Thymus (tissue), 11 donors: ENCODE results near the gene EXD2. TPM values are rescaled to one million over a fixed set of nuclear protein-coding genes. Genes with fewer than 3 reads are reported as not detected.
"Not testable (repeated sequence)": the region's sequence is repeated elsewhere in the genome, so short reads cannot be mapped to it uniquely, and the experiment has no call there.

Experiments
- DNase-seq, 9 donors: peaks; one replicate each; pipeline ENCODE4 v3.0.0-alpha.2; 2013; ENCODE audit warnings: low spot score in 9 of 9, low read depth in 6 of 9, missing footprints in 1 of 9
- H3K27ac ChIP-seq, 2 donors: one replicate each; pipeline ENCODE4 v1.5.1; 2013; ENCODE audit warnings: control low read depth in 1 of 2, low read depth in 1 of 2, low read length in 1 of 2, mild to moderate bottlenecking in 1 of 2, moderate library complexity in 1 of 2
- H3K27me3 ChIP-seq, 2 donors: one replicate each; pipeline ENCODE4 v1.5.1; 2013; ENCODE audit warnings: low read length in 1 of 2; ENCODE audit not compliant: control insufficient read depth in 2 of 2, insufficient read depth in 1 of 2
- H3K36me3 ChIP-seq, 2 donors: one replicate each; pipeline ENCODE4 v1.5.1; 2013; ENCODE audit warnings: low read length in 1 of 2, mild to moderate bottlenecking in 1 of 2, moderate library complexity in 1 of 2; ENCODE audit not compliant: control insufficient read depth in 2 of 2, insufficient read depth in 2 of 2
- H3K4me1 ChIP-seq, 2 donors: one replicate each; pipeline ENCODE4 v1.5.1; 2013; ENCODE audit warnings: low read length in 2 of 2; ENCODE audit not compliant: control insufficient read depth in 2 of 2, insufficient read depth in 2 of 2
- H3K4me3 ChIP-seq, 2 donors: one replicate each; pipeline ENCODE4 v1.5.1; 2013; ENCODE audit warnings: low read length in 2 of 2, control low read depth in 1 of 2, mild to moderate bottlenecking in 1 of 2
- H3K9me3 ChIP-seq, 2 donors: one replicate each; pipeline ENCODE4 v1.5.1; 2013; ENCODE audit warnings: low read length in 1 of 2, mild to moderate bottlenecking in 1 of 2; ENCODE audit not compliant: control insufficient read depth in 2 of 2, insufficient read depth in 1 of 2
- WGBS: extraction: QIAGEN DNeasy Blood & Tissue Kit; methylation state at CpG from one replicate; pipeline ENCODE4 v1.1.7; 2013; 5-methylcytosine and 5-hydroxymethylcytosine counted together
- polyA plus RNA-seq: library from polyadenylated mRNA; stranded (reverse); fragments of 200-250 nt; gene quantifications from one replicate; pipeline ENCODE4 v1.2.3, GENCODE V29; 2013
- total RNA-seq: library from RNA; stranded (reverse); fragments of 120-200 nt; gene quantifications from one replicate; pipeline ENCODE4 v1.2.4, GENCODE V29; 2013
- donor health status: healthy.

The EXD2 gene
- total and polyA plus RNA-seq, 2 donors: 9.5 to 13.0 TPM

- Histone ChIP-seq H3K27ac (no peak overlapping the region), H3K4me1 (no peaks in the 10 kb centered on the region)
- WGBS: 98% methylated on average over 9 of the region's 9 CpGs
Measured at GRCh38 chr14:69288956-69289705, 97.8 kb downstream of the EXD2 start.

GRCh38 chr14:69289811-69290520 is 98.7 kb downstream of the EXD2 start:
- Histone ChIP-seq H3K4me1 (no peaks in the 10 kb centered on the region), H3K27ac (no peak overlapping the region)
- 94% methylated on average over 13 of the region's 13 CpGs for WGBS

More at GRCh38 chr14:69288956-69289705, 97.8 kb downstream of the EXD2 start:
- Histone ChIP-seq H3K27me3 (peaks cover 0 to 3% of the 10 kb centered on the region in 2 donors), H3K4me3 (no peak overlapping the region), H3K9me3 (no peaks in the 10 kb centered on the region), H3K36me3 (no peaks in the 10 kb centered on the region)
- no peak for DNase-seq

DNA sequence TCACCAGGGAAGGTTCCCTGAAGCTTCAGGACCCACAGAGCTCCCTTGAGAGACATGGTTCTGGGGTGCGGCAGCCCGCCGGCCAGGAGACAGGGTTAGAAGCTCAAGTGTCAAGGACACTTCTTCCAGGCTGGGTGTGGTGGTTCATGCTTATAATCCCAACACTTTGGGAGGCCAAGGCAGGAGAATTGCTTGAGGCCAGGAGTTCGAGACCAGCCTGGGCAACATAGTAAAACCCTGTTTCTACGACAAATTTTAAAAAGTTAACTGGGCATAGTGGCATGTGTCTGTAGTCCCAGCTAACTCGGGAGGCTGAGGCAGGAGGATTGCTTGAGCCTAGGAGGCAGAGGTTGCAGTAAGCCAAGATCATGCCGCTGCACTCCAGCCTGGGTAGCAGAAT is 99.6 kb downstream of the EXD2 start:
- WGBS: 96% methylated on average over 7 of the region's 7 CpGs
- not testable (repeated sequence) for H3K36me3 ChIP-seq, H3K27me3 ChIP-seq, DNase-seq, H3K9me3 ChIP-seq, H3K27ac ChIP-seq, H3K4me3 ChIP-seq, H3K4me1 ChIP-seq

More at GRCh38 chr14:69289811-69290520, 98.7 kb downstream of the EXD2 start:
- H3K4me3 ChIP-seq: no peak overlapping the region
- no peaks in the 10 kb centered on the region for H3K36me3 ChIP-seq
- no peaks in the 10 kb centered on the region for H3K9me3 ChIP-seq
- H3K27me3 ChIP-seq: peaks cover 0 to 3% of the 10 kb centered on the region in 2 donors
- DNase-seq: no peak

GRCh38 chr14:69291396-69291795 is 100.1 kb downstream of the EXD2 start:
- Histone ChIP-seq H3K4me3 (no peak overlapping the region), H3K27ac (no peak overlapping the region), H3K27me3 (peaks cover 0 to 3% of the 10 kb centered on the region in 2 donors), H3K4me1 (no peaks in the 10 kb centered on the region), H3K9me3 (no peaks in the 10 kb centered on the region), H3K36me3 (no peaks in the 10 kb centered on the region)
- 93% methylated on average over 5 of the region's 5 CpGs for WGBS
- DNase-seq: no peak

DNA sequence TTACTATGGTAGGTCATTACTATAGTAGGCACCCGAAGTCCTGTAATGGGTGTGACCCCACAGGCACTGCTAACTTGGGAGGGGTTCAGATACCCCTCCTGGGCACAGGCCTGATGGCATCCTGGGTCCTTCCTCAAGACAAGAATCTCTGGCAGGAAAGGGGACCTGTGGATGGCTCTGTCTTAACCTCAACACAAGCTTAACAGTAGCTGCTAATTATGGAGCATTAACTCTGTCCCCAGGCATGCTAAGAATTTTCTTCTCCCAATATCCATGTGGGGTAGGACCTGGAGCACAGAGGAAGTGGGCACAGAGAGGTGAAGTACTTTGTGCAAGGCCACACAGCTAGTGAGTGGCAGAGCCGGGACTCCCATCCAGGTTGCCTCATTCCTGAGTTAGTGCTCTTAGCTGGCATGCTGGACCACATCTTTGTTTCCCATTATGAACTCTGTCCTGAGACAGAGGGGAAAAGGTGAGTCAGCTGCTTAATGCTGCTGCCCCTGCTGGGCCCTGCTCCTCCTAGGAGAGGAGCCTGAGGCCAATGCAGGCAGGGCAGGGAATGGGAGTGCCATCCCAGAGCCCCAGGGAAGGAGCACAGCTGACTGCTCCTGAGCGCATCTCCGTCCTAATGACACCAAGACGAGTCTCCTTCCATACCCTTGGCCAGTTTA is 100.7 kb downstream of the EXD2 start:
- no peaks in the 10 kb centered on the region for H3K4me1 ChIP-seq
- no peak for DNase-seq
- H3K27me3 ChIP-seq: peaks cover 0 to 3% of the 10 kb centered on the region in 2 donors
- no peaks in the 10 kb centered on the region for H3K9me3 ChIP-seq
- no peaks in the 10 kb centered on the region for H3K36me3 ChIP-seq
- WGBS: 91% methylated on average over 5 of the region's 5 CpGs
- H3K4me3 ChIP-seq: no peak overlapping the region
- no peak overlapping the region for H3K27ac ChIP-seq

Other genes starting within 250 kb of the EXD2 start
- 21.6 TPM for gene ACTN1, start 212.2 kb upstream of the EXD2 start, total RNA-seq
- 59.3 TPM for gene ACTN1, start 212.2 kb upstream of the EXD2 start, polyA plus RNA-seq
- 13.5 TPM for gene DCAF5, start 38.4 kb upstream of the EXD2 start, total RNA-seq
- gene DCAF5, start 38.4 kb upstream of the EXD2 start, polyA plus RNA-seq: 26.6 TPM
- 0.76 TPM for gene GALNT16, start 68.7 kb downstream of the EXD2 start, total RNA-seq
- 0.91 TPM for gene GALNT16, start 68.7 kb downstream of the EXD2 start, polyA plus RNA-seq
- gene ERH, start 206.8 kb downstream of the EXD2 start, total RNA-seq: 192 TPM
- gene ERH, start 206.8 kb downstream of the EXD2 start, polyA plus RNA-seq: 190 TPM
- gene SLC39A9, start 207.2 kb downstream of the EXD2 start, total RNA-seq: 45.0 TPM
- 21.8 TPM for gene SLC39A9, start 207.2 kb downstream of the EXD2 start, polyA plus RNA-seq